ENCODE data around the gene C1orf21. TPM values are rescaled to one million over a fixed set of nuclear protein-coding genes. Genes with fewer than 3 reads are reported as not detected.

Gene C1orf21
- total RNA-seq, 1 donor from 2014 or later: 33.1 TPM

GRCh38 chr1:184462990-184463389 lies 76.2 kb downstream of the C1orf21 start:
- Mint-ChIP-seq H3K4me3 (no peak overlapping the region), H3K27ac (no peak overlapping the region), H3K9me3 (no peaks in the 10 kb centered on the region), H3K36me3 (no peaks in the 10 kb centered on the region), H3K4me1 (peaks cover 29% of the 10 kb centered on the region), H3K27me3 (ENCODE audit: low read depth) (no peaks in the 10 kb centered on the region)
- TF ChIP-seq, protein P1, sequence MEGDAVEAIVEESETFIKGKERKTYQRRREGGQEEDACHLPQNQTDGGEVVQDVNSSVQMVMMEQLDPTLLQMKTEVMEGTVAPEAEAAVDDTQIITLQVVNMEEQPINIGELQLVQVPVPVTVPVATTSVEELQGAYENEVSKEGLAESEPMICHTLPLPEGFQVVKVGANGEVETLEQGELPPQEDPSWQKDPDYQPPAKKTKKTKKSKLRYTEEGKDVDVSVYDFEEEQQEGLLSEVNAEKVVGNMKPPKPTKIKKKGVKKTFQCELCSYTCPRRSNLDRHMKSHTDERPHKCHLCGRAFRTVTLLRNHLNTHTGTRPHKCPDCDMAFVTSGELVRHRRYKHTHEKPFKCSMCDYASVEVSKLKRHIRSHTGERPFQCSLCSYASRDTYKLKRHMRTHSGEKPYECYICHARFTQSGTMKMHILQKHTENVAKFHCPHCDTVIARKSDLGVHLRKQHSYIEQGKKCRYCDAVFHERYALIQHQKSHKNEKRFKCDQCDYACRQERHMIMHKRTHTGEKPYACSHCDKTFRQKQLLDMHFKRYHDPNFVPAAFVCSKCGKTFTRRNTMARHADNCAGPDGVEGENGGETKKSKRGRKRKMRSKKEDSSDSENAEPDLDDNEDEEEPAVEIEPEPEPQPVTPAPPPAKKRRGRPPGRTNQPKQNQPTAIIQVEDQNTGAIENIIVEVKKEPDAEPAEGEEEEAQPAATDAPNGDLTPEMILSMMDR (IDR thresholded peaks at IDR 0.05; ENCODE audit: unreplicated experiment): no peak
- DNase-seq (ENCODE audit: low spot score in 2 of 2, unreplicated experiment in 2 of 2): no peak

- no peaks in the 10 kb centered on the region for H3K36me3 Mint-ChIP-seq
- H3K9me3 Mint-ChIP-seq: no peaks in the 10 kb centered on the region
- TF ChIP-seq, protein P1 (IDR thresholded peaks at IDR 0.05; ENCODE audit: unreplicated experiment): no peak
- no peak overlapping the region for H3K27ac Mint-ChIP-seq
- no peak for DNase-seq (ENCODE audit: low spot score in 2 of 2, unreplicated experiment in 2 of 2)
- no peaks in the 10 kb centered on the region for H3K27me3 Mint-ChIP-seq (ENCODE audit: low read depth)
- H3K4me3 Mint-ChIP-seq: no peak overlapping the region
- H3K4me1 Mint-ChIP-seq: peaks cover 24% of the 10 kb centered on the region
Measured at GRCh38 chr1:184463680-184464079, 76.9 kb downstream of the C1orf21 start.

DNA sequence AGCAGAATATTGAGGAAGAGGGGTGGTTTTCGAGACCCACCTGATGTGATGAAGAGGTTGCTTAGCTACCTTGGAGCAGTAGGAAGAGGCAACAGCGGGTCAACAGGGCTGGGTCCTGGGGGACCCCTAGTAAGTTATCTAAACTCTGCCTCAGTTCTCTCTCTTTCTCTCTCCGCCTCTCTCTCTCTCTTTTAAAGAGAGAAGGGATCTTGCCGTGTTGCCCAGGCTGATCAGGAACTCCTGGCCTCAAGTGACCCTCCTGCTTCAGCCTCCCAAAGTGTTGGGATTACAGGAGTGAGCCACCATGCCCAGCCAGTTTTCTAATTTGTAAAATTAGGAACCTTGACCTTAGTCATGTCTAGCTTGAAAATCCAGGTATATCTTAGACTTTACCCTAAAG lies 77.9 kb downstream of the C1orf21 start:
- Mint-ChIP-seq H3K4me3 (no peak overlapping the region), H3K27me3 (ENCODE audit: low read depth) (no peaks in the 10 kb centered on the region), H3K36me3 (no peaks in the 10 kb centered on the region), H3K4me1 (peaks cover 18% of the 10 kb centered on the region), H3K9me3 (no peaks in the 10 kb centered on the region), H3K27ac (no peak overlapping the region)
- DNase-seq (ENCODE audit: low spot score in 2 of 2, unreplicated experiment in 2 of 2): no peak
- TF ChIP-seq, protein P1 (IDR thresholded peaks at IDR 0.05; ENCODE audit: unreplicated experiment): no peak

DNA sequence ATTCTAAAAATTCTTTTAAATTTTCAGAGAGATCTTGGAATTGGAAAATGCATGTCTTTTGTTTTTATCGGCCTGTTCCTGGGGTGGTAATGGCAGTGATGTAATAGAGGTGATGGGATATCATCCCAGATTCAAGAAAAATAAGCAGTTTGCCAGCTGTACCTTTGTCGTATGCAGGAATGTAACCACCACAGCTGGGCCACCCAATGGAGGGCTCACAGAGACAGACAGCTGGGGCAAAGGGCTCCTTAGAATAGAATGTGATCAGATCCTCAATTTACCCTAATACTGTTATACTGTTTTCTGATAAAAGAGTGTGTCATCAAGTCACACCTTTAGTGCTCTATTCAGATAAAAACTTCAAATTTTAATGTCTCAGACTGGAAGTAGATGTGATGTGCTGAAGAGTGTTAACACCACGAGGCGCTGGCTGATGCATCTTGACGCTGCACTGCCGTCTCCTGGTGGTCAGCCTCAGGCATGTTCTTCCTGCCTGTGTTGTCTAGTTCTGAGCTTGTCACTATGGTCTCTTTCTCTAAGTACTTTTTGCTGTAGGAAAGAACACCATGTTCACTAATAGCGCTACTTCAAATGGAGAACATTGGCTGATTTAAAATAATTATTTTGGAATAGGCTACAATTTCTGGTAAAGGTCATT lies 78.8 kb downstream of the C1orf21 start:
- no peak for DNase-seq (ENCODE audit: low spot score in 2 of 2, unreplicated experiment in 2 of 2)
- Mint-ChIP-seq H3K27ac (no peak overlapping the region), H3K36me3 (no peaks in the 10 kb centered on the region), H3K4me1 (peaks cover 16% of the 10 kb centered on the region), H3K27me3 (ENCODE audit: low read depth) (no peaks in the 10 kb centered on the region), H3K4me3 (no peak overlapping the region), H3K9me3 (no peaks in the 10 kb centered on the region)
- TF ChIP-seq, protein P1 (IDR thresholded peaks at IDR 0.05; ENCODE audit: unreplicated experiment): no peak

GRCh38 chr1:184467295-184467694 lies 80.5 kb downstream of the C1orf21 start:
- DNase-seq (ENCODE audit: low spot score in 2 of 2, unreplicated experiment in 2 of 2): no peak
- Mint-ChIP-seq H3K4me3 (no peak overlapping the region), H3K27me3 (ENCODE audit: low read depth) (no peaks in the 10 kb centered on the region), H3K36me3 (no peaks in the 10 kb centered on the region), H3K4me1 (peaks cover 17% of the 10 kb centered on the region), H3K27ac (no peak overlapping the region), H3K9me3 (no peaks in the 10 kb centered on the region)
- TF ChIP-seq, protein P1 (IDR thresholded peaks at IDR 0.05; ENCODE audit: unreplicated experiment): no peak

Measured in mesothelial cell of epicardium (in vitro differentiated cells).